ENCODE data around the gene STRN3. TPM values are rescaled to one million over a fixed set of nuclear protein-coding genes. Genes with fewer than 3 reads are reported as not detected.

STRN3 gene
- total and polyA plus RNA-seq, 2 of the 8 experiments (the other 6 are each of a cell fraction or from before 2014, with no cell fraction given), result 8.7 to 38.1 TPM

DNA sequence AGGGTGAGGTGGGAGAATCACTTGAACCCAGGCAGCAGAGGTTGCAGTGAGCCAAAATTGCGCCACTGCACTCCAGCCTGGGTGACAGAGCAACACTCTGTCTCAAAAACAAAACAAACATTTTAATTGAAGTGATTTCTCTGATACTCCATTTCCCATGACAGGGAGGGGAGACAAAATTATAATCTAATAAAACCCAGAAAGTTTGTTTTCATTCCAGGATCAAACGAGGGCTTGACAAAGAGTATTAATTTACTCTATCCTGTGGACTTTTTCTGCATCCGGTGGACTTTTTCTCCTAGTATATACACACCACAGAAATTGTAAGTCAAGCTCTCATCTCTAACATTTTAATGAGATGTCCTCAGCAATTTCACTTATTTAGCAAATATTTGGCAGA, 15.2 kb downstream of the STRN3 start (continued):
- TF ChIP-seq, protein P1, sequence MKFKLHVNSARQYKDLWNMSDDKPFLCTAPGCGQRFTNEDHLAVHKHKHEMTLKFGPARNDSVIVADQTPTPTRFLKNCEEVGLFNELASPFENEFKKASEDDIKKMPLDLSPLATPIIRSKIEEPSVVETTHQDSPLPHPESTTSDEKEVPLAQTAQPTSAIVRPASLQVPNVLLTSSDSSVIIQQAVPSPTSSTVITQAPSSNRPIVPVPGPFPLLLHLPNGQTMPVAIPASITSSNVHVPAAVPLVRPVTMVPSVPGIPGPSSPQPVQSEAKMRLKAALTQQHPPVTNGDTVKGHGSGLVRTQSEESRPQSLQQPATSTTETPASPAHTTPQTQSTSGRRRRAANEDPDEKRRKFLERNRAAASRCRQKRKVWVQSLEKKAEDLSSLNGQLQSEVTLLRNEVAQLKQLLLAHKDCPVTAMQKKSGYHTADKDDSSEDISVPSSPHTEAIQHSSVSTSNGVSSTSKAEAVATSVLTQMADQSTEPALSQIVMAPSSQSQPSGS (IDR thresholded peaks at IDR 0.05; ENCODE audit: low read length), result no peak

Data from H1 (cell line).